AG04450 (cell line): ENCODE measurements around the gene RBFOX2. TPM values are rescaled to one million over a fixed set of nuclear protein-coding genes. Genes with fewer than 3 reads are reported as not detected.

Experiments
- CTCF ChIA-PET: fragments of 300-600, 350-600 bp; formaldehyde crosslinking; extraction: SDS; loops from one replicate; lab custom pipeline; 2022; ENCODE audit warnings: antibody characterized with exemption, inconsistent platforms; lab: Charles Lee
- POLR2A ChIA-PET: fragments of 350-600 bp; formaldehyde crosslinking; extraction: SDS; loops from one replicate; lab custom pipeline; 2021; ENCODE audit warnings: antibody characterized with exemption, inconsistent platforms; lab: Yijun Ruan, JAX
- DNase-seq: peaks from one replicate; pipeline ENCODE4 v3.0.0-alpha.2; 2011; ENCODE audit warnings: low read depth, low spot score
- H3K27ac ChIP-seq: one replicate; pipeline ENCODE4 v1.5.1; 2012; ENCODE audit warnings: low read depth, low read length, control low read depth
- H3K27me3 ChIP-seq: one replicate; pipeline ENCODE4 v1.6.0; 2012; ENCODE audit warnings: low read length; ENCODE audit not compliant: control insufficient read depth, insufficient read depth
- H3K4me3 ChIP-seq: 2 replicates; pipeline ENCODE4 v1.5.1; 2011; ENCODE audit warnings: mild to moderate bottlenecking, low read depth, low read length, control low read depth
- H3K9me3 ChIP-seq: 2 replicates; pipeline ENCODE4 v1.5.1; 2012; ENCODE audit warnings: low read length; ENCODE audit not compliant: control insufficient read depth, insufficient read depth
- CTCF ChIP-seq: IDR thresholded peaks from 2 replicates; pipeline ENCODE4 v1.5.1; 2011; ENCODE audit warnings: low read depth, low read length, control low read depth, inconsistent platforms
- polyA plus RNA-seq: library from polyadenylated mRNA; depleted of rRNA; stranded (reverse); fragments of >200 nt; gene quantifications from 2 replicates; pipeline ENCODE4 v1.2.3, GENCODE V29; 2011

Gene RBFOX2
- polyA plus RNA-seq, 1 experiment = 288 TPM

GRCh38 chr22:36069368-36069767 is 40.7 kb upstream of the RBFOX2 start:
- POLR2A ChIA-PET = no interaction called here
- CTCF ChIA-PET = no interaction called here
- Histone ChIP-seq H3K4me3 (no peak overlapping the region), H3K27me3 (no peaks in the 10 kb centered on the region), H3K9me3 (no peaks in the 10 kb centered on the region; the same call in 1 of the 2 replicates), H3K27ac (no peak overlapping the region)
- no peak for TF ChIP-seq CTCF
- DNase-seq = no peak

GRCh38 chr22:36068776-36069344 is 40.2 kb upstream of the RBFOX2 start:
- POLR2A ChIA-PET = no interaction called here
- H3K27ac ChIP-seq = no peak overlapping the region
- H3K4me3 ChIP-seq = no peak overlapping the region
- no peak for DNase-seq
- CTCF ChIA-PET = no interaction called here
- no peak for TF ChIP-seq CTCF
- no peaks in the 10 kb centered on the region; the same call in 1 of the 2 replicates for H3K9me3 ChIP-seq
- H3K27me3 ChIP-seq = no peaks in the 10 kb centered on the region

- Histone ChIP-seq H3K27me3 (no peaks in the 10 kb centered on the region), H3K4me3 (no peak overlapping the region), H3K9me3 (no peaks in the 10 kb centered on the region), H3K27ac (no peak overlapping the region)
- TF ChIP-seq CTCF = no peak
- ChIA-PET POLR2A (no interaction called here), CTCF (interaction anchor here (1.0 to 3.7 kb wide), 10 partner anchors 11 to 382 kb away, joined by 3 to 100 read pairs (median 12); no protein-coding TSS in a partner anchor)
- no peak for DNase-seq
These were observed 38.6 kb upstream of the RBFOX2 start for GRCh38 chr22:36067235-36067558.

GRCh38 chr22:36065775-36066544 is 37.3 kb upstream of the RBFOX2 start:
- POLR2A ChIA-PET = interaction anchor here (0.6 to 2.3 kb wide), 13 partner anchors 9 to 436 kb away, joined by 3 to 30 read pairs (median 3); partner anchors contain the start of gene RBFOX2
- no peaks in the 10 kb centered on the region for H3K27me3 ChIP-seq
- H3K27ac ChIP-seq = peak overlapping the region; percentile 78
- peak overlapping the region; percentile 65 for H3K4me3 ChIP-seq
- peak; percentile 87 for DNase-seq
- no peaks in the 10 kb centered on the region for H3K9me3 ChIP-seq
- TF ChIP-seq CTCF = peak; percentile 96
- CTCF ChIA-PET = interaction anchor here (0.6 to 3.7 kb wide), 123 partner anchors 10 to 762 kb away, joined by 3 to 102 read pairs (median 7); partner anchors contain the start of genes APOL2, MB and RBFOX2

- DNase-seq = no peak
- no peak for TF ChIP-seq CTCF
- no peaks in the 10 kb centered on the region for H3K27me3 ChIP-seq
- H3K9me3 ChIP-seq = no peaks in the 10 kb centered on the region
- ChIA-PET POLR2A (interaction anchor here (0.6 to 2.3 kb wide), 10 partner anchors 8 to 374 kb away, joined by 3 to 30 read pairs (median 4); partner anchors contain the start of gene RBFOX2), CTCF (interaction anchor here (0.6 to 3.7 kb wide), 109 partner anchors 9 to 690 kb away, joined by 3 to 102 read pairs (median 7); partner anchors contain the start of genes MB and RBFOX2)
- peak overlapping the region; percentile 65 for H3K4me3 ChIP-seq
- peak overlapping the region; percentile 78 for H3K27ac ChIP-seq
These were observed 36.8 kb upstream of the RBFOX2 start for GRCh38 chr22:36065462-36065774.
